GOT3 (cell line): Measurements from ENCODE around the gene SDF2.
A peak's percentile ranks its signal among the peaks of the same experiment; 100 is the strongest.
"Not testable (repeated sequence)": the region's sequence is repeated elsewhere in the genome, so short reads cannot be mapped to it uniquely, and the experiment has no call there.

Source experiments
- DNase-seq: peaks from one replicate; lab custom pipeline; 2025; ENCODE audit warnings: mixed read lengths; lab: John Stamatoyannopoulos, UW

Gene SDF2

GRCh38 chr17:28684963-28685362, 23.3 kb upstream of the SDF2 start:
- DNase-seq: no peak

GRCh38 chr17:28682655-28683054, 20.9 kb upstream of the SDF2 start:
- no peak for DNase-seq

- DNase-seq: no peak
Measured at GRCh38 chr17:28675980-28676379, 14.3 kb upstream of the SDF2 start.

DNA sequence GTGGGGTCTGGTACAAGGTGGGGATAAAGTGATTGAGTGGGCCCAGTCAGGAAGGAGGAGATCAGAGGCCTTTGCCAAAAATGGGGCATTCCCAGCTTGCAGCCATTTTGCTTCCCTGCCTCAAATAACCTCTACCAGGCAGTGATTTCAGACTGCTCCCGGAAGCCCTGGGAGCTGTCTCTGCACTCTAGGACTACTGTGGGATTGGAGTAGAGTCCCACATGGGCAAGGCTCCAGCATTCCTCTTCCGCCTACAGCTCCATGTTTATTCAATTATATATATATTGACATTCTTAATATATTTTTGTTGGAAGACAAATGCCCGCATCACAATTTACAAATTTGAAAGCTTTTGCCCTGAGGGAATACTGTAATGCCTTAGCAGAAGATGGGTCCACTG, 13.8 kb upstream of the SDF2 start:
- DNase-seq: no peak

DNA sequence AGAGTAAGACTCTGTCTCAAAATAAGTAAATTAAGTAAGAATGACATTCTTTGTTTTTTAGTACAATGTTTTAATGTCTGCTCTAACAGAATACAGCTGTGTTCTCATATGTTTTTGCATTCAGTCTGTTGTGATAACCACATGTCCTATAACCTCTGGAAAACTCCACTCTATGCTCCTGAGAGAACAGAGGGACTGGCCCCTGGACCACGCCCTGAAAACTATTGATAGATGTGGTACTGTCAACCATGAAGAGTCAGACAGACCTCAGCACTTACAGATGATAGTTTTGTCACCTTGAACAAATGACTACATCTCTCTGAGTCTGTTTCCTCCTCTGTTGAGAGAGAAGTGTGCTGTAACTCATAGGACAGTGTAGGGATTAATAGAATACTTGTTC, 8.2 kb upstream of the SDF2 start:
- DNase-seq: no peak

GRCh38 chr17:28667870-28668269, 6.2 kb upstream of the SDF2 start:
- no peak for DNase-seq

GRCh38 chr17:28665994-28666393, 4.3 kb upstream of the SDF2 start:
- DNase-seq: no peak

- no peak for DNase-seq
Measured at GRCh38 chr17:28663723-28664122, 2.0 kb upstream of the SDF2 start.

DNA sequence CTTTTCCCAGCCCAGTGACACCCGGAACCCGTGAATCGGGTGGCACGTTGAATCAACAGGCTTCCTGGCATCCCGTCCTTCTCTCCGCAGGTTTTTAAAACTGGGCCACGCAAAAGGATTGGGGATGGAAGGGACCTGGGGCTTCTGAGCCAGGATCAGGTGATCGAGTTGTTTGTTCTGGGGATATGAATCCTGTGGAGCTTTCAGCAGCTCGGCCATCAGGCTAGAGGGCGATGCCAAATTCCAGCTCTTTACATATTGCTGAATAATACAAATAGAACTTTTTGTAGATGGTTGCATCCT, 772 bp upstream of the SDF2 start:
- no peak for DNase-seq

- DNase-seq: not testable (repeated sequence)
Measured at GRCh38 chr17:28659497-28659881, 2.2 kb downstream of the SDF2 start.

- DNase-seq: not testable (repeated sequence)
Measured at GRCh38 chr17:28658766-28659496, 2.8 kb downstream of the SDF2 start.

GRCh38 chr17:28658342-28658741, 3.4 kb downstream of the SDF2 start:
- DNase-seq: not testable (repeated sequence)

- no peak for DNase-seq
Measured at GRCh38 chr17:28657756-28658155, 4.0 kb downstream of the SDF2 start.

- no peak for DNase-seq
Measured at GRCh38 chr17:28655160-28655559, 6.5 kb downstream of the SDF2 start.

DNA sequence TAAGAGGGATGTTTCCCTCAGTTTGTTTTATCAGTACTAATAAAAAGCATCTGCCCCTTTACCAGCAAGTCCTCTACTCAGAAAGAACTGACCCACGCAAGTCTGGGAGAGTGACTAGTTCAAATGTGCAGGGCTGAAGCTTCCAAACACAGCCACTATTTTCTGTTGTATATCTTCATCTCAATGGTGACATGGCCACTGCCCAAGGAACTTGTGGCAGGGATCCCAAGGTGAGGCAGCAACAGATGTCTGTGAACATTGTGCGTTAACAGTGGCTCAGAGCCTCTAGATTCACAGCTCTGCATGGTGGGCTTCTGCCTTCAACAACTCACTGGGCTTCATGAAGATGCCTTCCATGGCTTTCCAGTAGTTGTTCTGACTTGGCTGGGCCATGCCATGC, 13.0 kb downstream of the SDF2 start:
- DNase-seq: no peak

GRCh38 chr17:28646039-28646754, 15.5 kb downstream of the SDF2 start:
- no peak for DNase-seq

DNA sequence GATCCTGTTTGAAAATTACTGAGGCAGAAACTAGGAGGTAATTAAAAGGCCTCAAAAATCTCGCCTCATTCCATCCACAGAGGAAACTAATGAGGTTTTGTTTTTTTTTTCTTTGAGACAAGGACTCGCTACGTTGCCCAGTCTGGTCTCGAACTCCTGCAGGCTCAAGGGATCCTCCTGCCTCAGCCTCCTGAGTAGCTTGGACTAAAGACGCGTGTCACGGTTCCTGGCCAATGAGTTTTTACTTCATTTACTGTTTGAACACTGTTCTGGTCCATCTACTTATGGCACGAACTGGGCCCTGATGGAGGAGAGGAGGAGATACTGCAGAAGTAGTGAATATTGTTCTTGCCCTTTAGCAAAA, 16.1 kb downstream of the SDF2 start:
- DNase-seq: no peak

DNA sequence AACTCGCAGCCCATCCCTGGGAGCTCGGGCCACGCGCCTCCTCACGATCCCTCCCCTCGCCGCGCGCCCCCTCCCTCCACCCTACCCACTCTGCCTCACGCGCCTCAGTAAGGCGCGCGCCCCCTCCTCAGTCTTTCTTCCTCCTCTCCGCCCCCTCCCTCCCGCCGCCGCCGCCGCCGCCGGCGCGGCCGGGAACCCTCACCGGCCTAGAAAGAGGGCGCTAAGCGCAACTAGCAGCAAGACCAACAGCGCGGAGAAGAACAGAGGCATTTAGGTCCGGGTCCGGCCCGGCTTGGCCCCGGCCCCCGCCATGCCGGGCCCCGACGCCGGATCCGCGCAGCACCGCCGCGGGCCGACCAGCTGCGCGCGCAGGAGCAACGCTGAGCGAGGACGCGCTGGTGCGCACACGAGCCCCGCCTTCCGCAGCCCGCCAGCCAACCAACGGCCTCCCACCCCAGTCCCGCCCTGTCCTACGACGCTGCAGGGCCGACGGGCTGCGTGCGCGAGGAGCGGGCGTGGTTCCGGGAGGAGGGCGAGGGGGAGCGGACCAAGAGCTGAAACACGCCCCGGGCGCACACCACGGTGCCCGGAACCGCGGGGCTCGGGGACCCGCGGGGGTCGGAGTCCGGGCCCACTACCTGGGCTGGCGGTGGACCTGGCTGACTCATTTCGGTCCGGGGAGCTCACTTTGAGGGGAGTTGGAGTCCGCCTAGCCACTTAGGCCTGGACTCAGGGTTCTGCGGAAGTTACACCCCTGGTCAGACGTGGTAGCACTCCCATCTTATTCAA, 16.7 kb downstream of the SDF2 start, which contains the start of gene BLTP2:
Gene BLTP2 (minus strand): TSS at position 372 of the 789 bp plus-strand sequence. CDS start 102 bp downstream, at position 270.
- DNase-seq: peak; percentile 76

- DNase-seq: no peak
Measured at GRCh38 chr17:28643983-28644786, 17.5 kb downstream of the SDF2 start.

DNA sequence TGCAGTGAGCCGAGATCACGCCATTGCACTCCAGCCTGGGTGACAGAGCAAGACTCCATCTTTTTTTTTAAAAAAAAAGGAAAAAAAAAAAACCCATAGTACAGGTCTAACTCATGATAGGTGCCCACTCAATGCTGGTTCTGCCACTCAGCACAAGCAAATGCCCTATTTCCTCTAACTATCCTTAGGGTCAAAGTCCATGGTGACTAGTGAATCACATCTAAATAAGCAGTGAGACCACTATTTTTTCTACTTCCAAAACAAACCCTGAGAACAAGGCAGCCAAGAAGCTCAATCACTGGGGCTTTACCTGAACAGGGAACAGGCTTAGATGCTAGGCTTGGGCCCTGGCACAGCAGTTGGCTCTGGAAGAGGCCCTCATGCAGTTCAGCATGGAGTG, 20.1 kb downstream of the SDF2 start:
- DNase-seq: no peak

GRCh38 chr17:28635506-28635905, 26.2 kb downstream of the SDF2 start:
- DNase-seq: no peak

GRCh38 chr17:28634206-28634865, 27.4 kb downstream of the SDF2 start:
- no peak for DNase-seq
